Measurements from ENCODE around the gene BMP2K. TPM values are rescaled to one million over a fixed set of nuclear protein-coding genes. Genes with fewer than 3 reads are reported as not detected.

Gene BMP2K
- total and polyA plus RNA-seq, 7 donors, result 13.2 to 37.9 (median 30.0) TPM

- H3K36me3 ChIP-seq, result no peaks in the 10 kb centered on the region
- H3K27me3 ChIP-seq, result no peaks in the 10 kb centered on the region
- H3K9me3 ChIP-seq, result no peaks in the 10 kb centered on the region
- no peak overlapping the region for H3K27ac ChIP-seq
- no peak for DNase-seq
- no peak for TF ChIP-seq POLR2AphosphoS5 (IDR thresholded peaks at IDR 0.05)
- no peak for TF ChIP-seq EP300 (IDR thresholded peaks at IDR 0.05)
- TF ChIP-seq POLR2A (IDR thresholded peaks at IDR 0.05), result no peak
- TF ChIP-seq CTCF (IDR thresholded peaks at IDR 0.05), result no peak
- H3K4me1 ChIP-seq, result no peaks in the 10 kb centered on the region
- intact Hi-C loops (cut with DNase I), result no loop called here
- no peak overlapping the region for H3K4me3 ChIP-seq
Observed at GRCh38 chr4:78735697-78736096, 40.5 kb upstream of the BMP2K start.

GRCh38 chr4:78737035-78737434, 39.1 kb upstream of the BMP2K start:
- WGBS, 2 donors, result 88 to 97% methylated on average over 1 of the region's 1 CpG

GRCh38 chr4:78737973-78738372, 38.2 kb upstream of the BMP2K start:
- Histone ChIP-seq H3K4me1 (no peaks in the 10 kb centered on the region), H3K27ac (no peak overlapping the region), H3K9me3 (no peaks in the 10 kb centered on the region), H3K4me3 (no peak overlapping the region), H3K36me3 (no peaks in the 10 kb centered on the region), H3K27me3 (no peaks in the 10 kb centered on the region)
- WGBS, 2 donors, result 78 to 81% methylated on average over 2 of the region's 2 CpGs
- DNase-seq, result no peak
- TF ChIP-seq POLR2AphosphoS5 (IDR thresholded peaks at IDR 0.05) (no peak), EP300 (IDR thresholded peaks at IDR 0.05) (no peak), CTCF (IDR thresholded peaks at IDR 0.05) (no peak), POLR2A (IDR thresholded peaks at IDR 0.05) (no peak)
- intact Hi-C loops (cut with DNase I), result no loop called here

More at GRCh38 chr4:78737035-78737434, 39.1 kb upstream of the BMP2K start:
- no peak for DNase-seq
- Histone ChIP-seq H3K27ac (no peak overlapping the region), H3K9me3 (no peaks in the 10 kb centered on the region), H3K36me3 (no peaks in the 10 kb centered on the region), H3K27me3 (no peaks in the 10 kb centered on the region), H3K4me1 (no peaks in the 10 kb centered on the region), H3K4me3 (no peak overlapping the region)
- intact Hi-C loops (cut with DNase I), result no loop called here
- TF ChIP-seq EP300 (IDR thresholded peaks at IDR 0.05), result no peak
- no peak for TF ChIP-seq POLR2AphosphoS5 (IDR thresholded peaks at IDR 0.05)
- TF ChIP-seq CTCF (IDR thresholded peaks at IDR 0.05), result no peak
- no peak for TF ChIP-seq POLR2A (IDR thresholded peaks at IDR 0.05)

GRCh38 chr4:78742300-78742699, 33.9 kb upstream of the BMP2K start:
- H3K36me3 ChIP-seq, result no peaks in the 10 kb centered on the region
- no peak for DNase-seq
- H3K4me1 ChIP-seq, result no peaks in the 10 kb centered on the region
- H3K4me3 ChIP-seq, result no peak overlapping the region
- no peak for TF ChIP-seq CTCF (IDR thresholded peaks at IDR 0.05)
- TF ChIP-seq EP300 (IDR thresholded peaks at IDR 0.05), result no peak
- TF ChIP-seq POLR2AphosphoS5 (IDR thresholded peaks at IDR 0.05), result no peak
- no peak for TF ChIP-seq POLR2A (IDR thresholded peaks at IDR 0.05)
- no peaks in the 10 kb centered on the region for H3K9me3 ChIP-seq
- H3K27me3 ChIP-seq, result no peaks in the 10 kb centered on the region
- H3K27ac ChIP-seq, result no peak overlapping the region
- intact Hi-C loops (cut with DNase I), result no loop called here
- WGBS, 2 donors, result 89 to 96% methylated on average over 2 of the region's 2 CpGs

GRCh38 chr4:78747475-78747922, 28.7 kb upstream of the BMP2K start:
- Histone ChIP-seq H3K36me3 (no peaks in the 10 kb centered on the region), H3K9me3 (no peaks in the 10 kb centered on the region), H3K4me1 (no peaks in the 10 kb centered on the region), H3K27ac (no peak overlapping the region), H3K27me3 (no peaks in the 10 kb centered on the region), H3K4me3 (no peak overlapping the region)
- intact Hi-C loops (cut with DNase I), result no loop called here
- TF ChIP-seq POLR2A (IDR thresholded peaks at IDR 0.05), result no peak
- TF ChIP-seq POLR2AphosphoS5 (IDR thresholded peaks at IDR 0.05), result no peak
- TF ChIP-seq CTCF (IDR thresholded peaks at IDR 0.05), result no peak
- TF ChIP-seq EP300 (IDR thresholded peaks at IDR 0.05), result no peak
- WGBS, 2 donors, result 88 to 92% methylated on average over 3 of the region's 3 CpGs
- no peak for DNase-seq
